Thoracic aorta (tissue), 2 donors: Measurements from ENCODE around the gene IL19. TPM values are rescaled to one million over a fixed set of nuclear protein-coding genes. Genes with fewer than 3 reads are reported as not detected.

Experiments used
- ATAC-seq: fragments of 150-250 bp; one replicate; pipeline ENCODE4 v1.8.0; 2017; ENCODE audit warnings: low read depth; ENCODE audit not compliant: insufficient number of reproducible peaks, low FRiP score
- DNase-seq: peaks from one replicate; pipeline ENCODE4 v3.0.0-alpha.2; 2020; ENCODE audit warnings: low spot score
- H3K27ac ChIP-seq, 2 donors: fragments of 200-600 bp; sonication (generic); 1 replicate in 1 of 2; 2 replicates in 1 of 2; pipeline ENCODE4 v1.5.1; 2016; ENCODE audit warnings: mild to moderate bottlenecking in 2 of 2, moderate library complexity in 2 of 2
- H3K27me3 ChIP-seq: fragments of 200-600 bp; sonication (generic); replicated peaks from 2 replicates; pipeline ENCODE4 v1.6.0; 2016; ENCODE audit warnings: mild to moderate bottlenecking; ENCODE audit not compliant: insufficient read depth
- H3K36me3 ChIP-seq: fragments of 200-600 bp; sonication (generic); one replicate; pipeline ENCODE4 v1.5.1; 2016
- H3K4me1 ChIP-seq, 2 donors: fragments of 200-600 bp; sonication (generic); 1 replicate in 1 of 2; 2 replicates in 1 of 2; pipeline versions ENCODE4 v1.5.1 to v1.6.0; 2016; ENCODE audit warnings: low read depth in 2 of 2, mild to moderate bottlenecking in 1 of 2; ENCODE audit not compliant: control insufficient read depth in 1 of 2
- H3K4me3 ChIP-seq: fragments of 200-600 bp; sonication (generic); 2 replicates; pipeline ENCODE4 v1.5.1; 2016; ENCODE audit warnings: mild to moderate bottlenecking
- H3K9me3 ChIP-seq: fragments of 200-600 bp; sonication (generic); 2 replicates; pipeline ENCODE4 v1.5.1; 2016
- total RNA-seq, 2 donors: library from RNA; depleted of rRNA; stranded (reverse); fragments of >200 nt; gene quantifications; one replicate each; pipeline versions ENCODE4 v1.1.0 to v1.2.3, GENCODE V29; 2016
- TF ChIP-seq, protein P1 (sequence below): fragments of 200-600 bp; sonication (generic); IDR thresholded peaks from one replicate; pipeline ENCODE4 v1.5.1; 2019; ENCODE audit warnings: antibody characterized with exemption

IL19 gene
- total RNA-seq, 2 donors from 2014 or later: not detected

DNA sequence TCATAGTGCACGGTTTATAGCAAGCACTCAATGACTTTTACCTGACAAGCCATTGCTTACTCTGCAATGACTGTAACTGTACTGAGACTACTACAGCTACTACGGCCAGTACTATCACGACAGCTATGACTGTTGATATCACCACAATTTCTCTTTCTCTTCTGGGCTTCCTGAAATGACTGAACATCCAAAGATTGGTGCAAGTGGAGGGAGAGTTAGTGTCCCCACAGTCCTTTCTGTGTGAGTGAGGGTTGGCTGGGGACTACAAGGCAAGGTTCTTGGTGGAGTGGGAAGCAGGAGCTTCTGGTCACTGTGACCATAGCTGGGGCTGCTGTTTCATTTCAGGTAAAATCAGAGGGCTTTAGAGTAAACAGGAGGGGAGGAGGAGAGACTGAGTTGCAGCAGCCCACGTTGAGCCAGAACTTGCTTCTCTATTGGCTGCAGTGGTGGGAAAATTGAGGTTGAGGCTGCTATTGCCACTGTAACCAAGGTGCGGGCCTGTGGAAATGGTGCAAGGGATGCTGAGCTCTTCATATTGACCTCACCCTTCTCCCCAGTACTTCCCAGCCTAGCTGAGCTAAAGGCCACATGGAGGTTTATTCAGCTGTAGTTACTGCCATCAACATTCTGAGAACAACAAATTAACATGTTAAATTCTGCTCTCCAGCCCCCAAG lies 15.8 kb downstream of the IL19 start:
- Histone ChIP-seq H3K4me3 (no peak overlapping the region), H3K9me3 (no peaks in the 10 kb centered on the region), H3K27ac (no peak overlapping the region), H3K27me3 (no peaks in the 10 kb centered on the region), H3K4me1 (no peaks in the 10 kb centered on the region), H3K36me3 (no peaks in the 10 kb centered on the region)
- TF ChIP-seq, protein P1, sequence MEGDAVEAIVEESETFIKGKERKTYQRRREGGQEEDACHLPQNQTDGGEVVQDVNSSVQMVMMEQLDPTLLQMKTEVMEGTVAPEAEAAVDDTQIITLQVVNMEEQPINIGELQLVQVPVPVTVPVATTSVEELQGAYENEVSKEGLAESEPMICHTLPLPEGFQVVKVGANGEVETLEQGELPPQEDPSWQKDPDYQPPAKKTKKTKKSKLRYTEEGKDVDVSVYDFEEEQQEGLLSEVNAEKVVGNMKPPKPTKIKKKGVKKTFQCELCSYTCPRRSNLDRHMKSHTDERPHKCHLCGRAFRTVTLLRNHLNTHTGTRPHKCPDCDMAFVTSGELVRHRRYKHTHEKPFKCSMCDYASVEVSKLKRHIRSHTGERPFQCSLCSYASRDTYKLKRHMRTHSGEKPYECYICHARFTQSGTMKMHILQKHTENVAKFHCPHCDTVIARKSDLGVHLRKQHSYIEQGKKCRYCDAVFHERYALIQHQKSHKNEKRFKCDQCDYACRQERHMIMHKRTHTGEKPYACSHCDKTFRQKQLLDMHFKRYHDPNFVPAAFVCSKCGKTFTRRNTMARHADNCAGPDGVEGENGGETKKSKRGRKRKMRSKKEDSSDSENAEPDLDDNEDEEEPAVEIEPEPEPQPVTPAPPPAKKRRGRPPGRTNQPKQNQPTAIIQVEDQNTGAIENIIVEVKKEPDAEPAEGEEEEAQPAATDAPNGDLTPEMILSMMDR: no peak
- ATAC-seq: no peak
- no peak for DNase-seq

DNA sequence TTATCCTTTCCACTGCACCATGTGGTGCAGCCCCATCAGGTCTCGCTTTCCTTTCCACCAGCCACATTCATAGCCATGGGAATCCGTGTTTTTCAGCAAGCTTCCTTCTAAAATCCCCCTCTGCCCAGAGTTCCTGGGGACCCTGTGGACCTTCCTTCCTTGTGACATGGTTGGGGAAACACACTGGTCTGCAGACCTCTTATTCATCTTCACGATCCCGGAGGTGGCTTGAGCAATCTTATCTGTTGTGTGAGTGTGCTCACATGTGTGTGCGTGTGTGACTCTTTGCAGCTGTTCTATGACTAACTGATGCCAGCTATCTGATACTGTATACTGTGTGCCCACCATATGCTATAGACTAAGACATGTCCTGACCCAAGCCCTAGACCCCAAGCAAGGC lies 17.3 kb downstream of the IL19 start:
- Histone ChIP-seq H3K36me3 (no peaks in the 10 kb centered on the region), H3K27ac (no peak overlapping the region), H3K4me3 (no peak overlapping the region), H3K9me3 (no peaks in the 10 kb centered on the region), H3K27me3 (no peaks in the 10 kb centered on the region), H3K4me1 (no peaks in the 10 kb centered on the region)
- TF ChIP-seq, protein P1: no peak
- DNase-seq (no peak), ATAC-seq (no peak)

DNA sequence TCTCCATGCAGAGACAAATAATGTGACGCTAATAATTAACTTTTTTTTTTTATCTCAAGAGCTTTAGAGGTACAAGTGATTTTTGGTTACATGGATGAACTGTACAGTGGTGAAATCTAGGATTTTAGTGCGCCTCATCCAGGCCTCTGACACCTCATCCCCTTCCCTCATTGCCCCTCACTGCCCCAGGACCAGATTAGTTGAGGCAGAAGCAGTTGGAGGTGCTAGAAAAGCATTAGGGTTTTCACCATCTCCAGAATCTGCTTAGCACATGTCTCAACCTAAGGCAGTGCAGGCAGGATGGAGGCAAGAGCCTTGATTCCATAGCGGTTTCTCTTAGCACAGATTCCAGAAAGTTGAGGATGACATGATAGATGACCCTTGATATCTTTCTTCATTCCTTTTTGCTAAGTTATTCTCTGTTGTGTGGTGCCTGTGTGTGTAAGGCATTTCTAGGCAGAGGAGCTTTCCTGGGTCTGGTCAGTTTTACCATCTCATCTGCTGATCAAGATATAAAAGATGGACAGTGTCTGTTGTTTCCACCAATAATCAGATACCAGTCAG lies 18.0 kb downstream of the IL19 start:
- no peak for ATAC-seq
- no peak overlapping the region for H3K27ac ChIP-seq
- no peaks in the 10 kb centered on the region for H3K27me3 ChIP-seq
- no peaks in the 10 kb centered on the region for H3K4me1 ChIP-seq
- TF ChIP-seq, protein P1: no peak
- no peaks in the 10 kb centered on the region for H3K36me3 ChIP-seq
- DNase-seq: no peak
- H3K9me3 ChIP-seq: no peaks in the 10 kb centered on the region
- H3K4me3 ChIP-seq: no peak overlapping the region

DNA sequence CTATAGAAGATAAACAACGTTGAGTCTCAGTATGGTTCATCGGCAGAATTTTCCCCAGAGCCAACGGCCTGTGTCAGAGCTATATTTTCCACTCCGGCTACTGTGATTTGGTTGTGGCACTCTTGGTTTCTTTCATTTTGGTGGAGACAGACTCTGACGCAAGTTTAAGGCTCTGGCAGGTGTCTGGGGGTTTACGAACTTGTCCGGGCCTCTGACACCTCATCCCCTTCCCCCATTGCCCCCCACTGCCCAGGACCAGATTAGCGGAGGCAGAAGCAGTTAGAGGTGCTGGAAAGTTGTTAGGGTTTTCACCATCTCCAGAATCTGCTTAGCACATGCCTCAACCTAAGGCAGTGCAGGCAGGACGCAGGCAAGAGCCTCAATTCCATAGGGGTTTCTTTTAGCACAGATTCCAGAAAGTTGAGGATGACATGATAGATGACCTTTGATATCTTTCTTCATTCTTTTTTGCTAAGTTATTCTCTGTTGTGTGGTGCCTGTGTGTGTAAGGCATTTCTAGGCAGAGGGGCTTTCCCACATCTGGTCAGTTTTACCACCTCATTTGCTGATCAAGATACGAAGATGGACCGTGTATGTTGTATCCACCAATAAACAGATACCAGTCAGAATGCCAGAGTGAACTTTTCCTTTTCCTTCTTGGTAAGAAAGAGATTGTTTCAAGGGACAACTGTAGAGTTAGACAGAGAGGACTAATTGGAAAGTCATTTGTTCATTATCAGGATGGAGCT lies 20.1 kb downstream of the IL19 start:
- Histone ChIP-seq H3K4me1 (no peaks in the 10 kb centered on the region), H3K27ac (no peak overlapping the region), H3K36me3 (no peaks in the 10 kb centered on the region), H3K9me3 (no peaks in the 10 kb centered on the region), H3K4me3 (no peak overlapping the region), H3K27me3 (no peaks in the 10 kb centered on the region)
- no peak for DNase-seq
- ATAC-seq: no peak
- TF ChIP-seq, protein P1: no peak

DNA sequence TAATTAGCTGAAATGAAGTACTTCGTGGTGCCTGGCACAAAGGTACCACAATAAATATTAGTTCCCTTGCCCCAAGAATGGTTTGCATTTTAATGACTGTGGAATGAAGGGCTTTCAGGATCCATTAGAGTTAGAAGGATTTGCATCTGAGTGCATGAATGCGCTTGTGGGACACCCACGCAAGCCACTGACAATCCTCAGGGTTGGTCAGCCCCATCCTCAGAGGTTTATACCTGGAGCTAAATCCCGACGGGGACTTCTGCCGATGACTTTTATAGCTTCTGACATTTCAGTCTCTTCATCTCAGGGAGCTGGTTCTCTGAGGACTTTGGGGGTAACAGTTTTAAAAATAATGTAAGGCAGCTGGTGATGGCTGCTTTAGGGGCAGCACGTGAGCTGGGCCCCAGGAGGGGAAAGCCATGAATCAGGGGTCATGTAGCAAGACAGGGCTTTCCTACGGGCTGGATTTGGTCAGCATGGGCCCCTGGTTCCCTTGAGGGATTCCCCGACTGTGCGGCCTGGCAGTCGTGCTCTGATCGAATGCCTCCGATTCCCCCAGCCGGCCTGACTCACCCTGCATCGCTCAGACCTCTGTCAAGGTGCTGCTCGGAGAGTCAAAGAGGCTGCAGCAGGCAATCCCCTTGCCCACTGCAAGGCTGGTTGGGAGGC lies 22.5 kb downstream of the IL19 start:
- H3K4me1 ChIP-seq: no peaks in the 10 kb centered on the region
- no peaks in the 10 kb centered on the region for H3K27me3 ChIP-seq
- H3K36me3 ChIP-seq: no peaks in the 10 kb centered on the region
- DNase-seq: no peak
- no peaks in the 10 kb centered on the region for H3K9me3 ChIP-seq
- TF ChIP-seq, protein P1: no peak
- H3K4me3 ChIP-seq: no peak overlapping the region
- no peak overlapping the region for H3K27ac ChIP-seq
- no peak for ATAC-seq
